Activated T-cell treated with anti-CD3 and anti-CD28 coated beads for 48 hours (primary cell): ENCODE measurements around the gene TMEM120A.

Source experiments
- DNase-seq: peaks from one replicate; pipeline ENCODE4 v3.0.0-alpha.2; 2020; ENCODE audit warnings: low read depth

TMEM120A gene

GRCh38 chr7:75995052-75995471 is 667 bp upstream of the TMEM120A start:
- no peak for DNase-seq

GRCh38 chr7:75993689-75994387 is 557 bp downstream of the TMEM120A start:
- DNase-seq: no peak

GRCh38 chr7:75992083-75992755 is 2.2 kb downstream of the TMEM120A start:
- no peak for DNase-seq

- no peak for DNase-seq
These were observed 2.8 kb downstream of the TMEM120A start for GRCh38 chr7:75991531-75992082.

- no peak for DNase-seq
These were observed 4.7 kb downstream of the TMEM120A start for GRCh38 chr7:75989500-75990388.

- no peak for DNase-seq
These were observed 5.6 kb downstream of the TMEM120A start for GRCh38 chr7:75988568-75989499.

GRCh38 chr7:75987805-75988567 is 6.4 kb downstream of the TMEM120A start:
- no peak for DNase-seq

GRCh38 chr7:75987026-75987804 is 7.2 kb downstream of the TMEM120A start:
- DNase-seq: no peak

GRCh38 chr7:75986147-75986781 is 8.1 kb downstream of the TMEM120A start:
- DNase-seq: no peak

GRCh38 chr7:75985518-75986146 is 8.8 kb downstream of the TMEM120A start:
- no peak for DNase-seq

GRCh38 chr7:75985009-75985517 is 9.3 kb downstream of the TMEM120A start:
- DNase-seq: no peak

GRCh38 chr7:75984130-75985008 is 10.0 kb downstream of the TMEM120A start:
- no peak for DNase-seq

GRCh38 chr7:75983471-75984129 is 10.8 kb downstream of the TMEM120A start:
- DNase-seq: no peak

GRCh38 chr7:75982306-75983064 is 11.9 kb downstream of the TMEM120A start:
- DNase-seq: no peak

- no peak for DNase-seq
These were observed 12.7 kb downstream of the TMEM120A start for GRCh38 chr7:75981453-75982305.

- no peak for DNase-seq
These were observed 13.3 kb downstream of the TMEM120A start for GRCh38 chr7:75981203-75981452.
